ENCODE data around the gene TRIM29. TPM values are rescaled to one million over a fixed set of nuclear protein-coding genes. Genes with fewer than 3 reads are reported as not detected.

The TRIM29 gene
- total RNA-seq, 4 donors from 2014 or later, result 4.6 to 7.6 (median 6.1) TPM

DNA sequence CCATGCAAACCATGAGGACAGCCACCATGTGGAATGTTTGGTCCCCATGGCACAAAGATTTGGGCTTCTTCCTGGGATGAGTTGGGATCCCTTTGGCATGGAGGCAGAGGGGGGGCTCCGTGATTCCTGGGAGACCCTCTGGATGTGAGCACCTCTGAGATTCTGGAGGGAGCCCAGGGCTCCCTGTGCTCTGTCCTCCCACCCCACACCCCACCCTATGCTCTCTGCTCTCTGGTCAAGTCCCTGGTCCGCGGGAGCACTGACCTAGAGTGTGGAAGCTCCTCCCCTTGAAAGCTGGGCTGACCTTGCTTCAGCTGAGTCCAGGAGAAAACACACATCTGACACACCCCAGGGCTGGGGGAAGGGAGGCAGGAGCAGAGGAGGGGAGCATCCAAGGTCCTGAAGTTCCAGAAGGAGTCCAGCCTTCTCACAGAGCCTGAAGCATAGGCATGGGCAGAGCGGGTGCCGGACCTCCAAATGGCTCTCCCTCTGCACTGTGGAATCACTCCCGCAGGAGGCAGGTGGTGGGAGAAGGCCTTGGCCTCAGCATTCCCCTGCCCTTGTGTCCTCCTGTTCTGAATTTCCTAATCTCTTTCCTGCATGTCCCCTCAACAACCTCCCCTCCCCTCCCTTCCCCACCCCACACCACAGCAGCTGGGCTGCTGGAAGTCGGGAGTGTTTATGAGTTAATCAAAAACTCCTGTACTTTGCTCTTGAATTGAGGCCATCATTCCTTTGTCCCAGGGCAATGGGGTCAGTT lies 47.2 kb upstream of the TRIM29 start:
- Histone ChIP-seq H3K27ac (peak overlapping the region; percentile 73 to 85), H3K4me3 (no peak overlapping the region), H3K4me1 (no peaks in the 10 kb centered on the region), H3K36me3 (no peaks in the 10 kb centered on the region), H3K9me3 (no peaks in the 10 kb centered on the region), H3K27me3 (no peaks in the 10 kb centered on the region)
- intact Hi-C loops (cut with DNase I; ENCODE audit: low total_unique reads), result no loop called here
- peak; percentile 80 to 81 for DNase-seq
- peak in 1 of 4 experiments; percentile 6 for TF ChIP-seq CTCF (IDR thresholded peaks at IDR 0.05)
- TF ChIP-seq POLR2A (IDR thresholded peaks at IDR 0.05), result peak in 1 of 2 donors; percentile 27

DNA sequence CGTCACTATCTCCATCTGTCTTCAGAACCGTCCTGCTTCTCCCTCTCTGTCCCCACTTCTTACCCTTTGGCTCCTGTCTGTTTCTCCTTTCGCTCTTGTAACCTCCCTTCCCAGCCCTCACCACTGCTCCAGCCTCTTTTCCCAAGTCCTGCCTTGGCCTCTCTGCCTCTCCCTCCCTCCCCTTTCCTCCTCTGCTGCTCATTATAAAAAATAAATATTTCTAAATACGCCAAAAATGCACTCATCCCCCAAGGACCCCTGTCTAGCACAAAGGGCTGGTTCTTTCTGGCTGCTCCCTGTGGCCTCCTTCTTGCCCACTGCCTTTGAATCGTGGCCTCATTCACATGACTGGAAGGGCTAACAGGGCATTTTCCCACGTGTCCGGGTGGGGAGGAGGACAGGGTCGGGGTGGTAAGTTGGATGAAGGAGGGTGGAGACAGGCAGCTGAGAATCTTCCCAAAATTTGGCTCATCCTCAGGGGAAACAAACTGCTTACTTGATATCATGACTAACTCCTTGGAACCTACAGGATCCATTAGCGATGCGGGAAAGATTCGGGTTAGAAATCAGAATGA lies 46.5 kb upstream of the TRIM29 start:
- no peaks in the 10 kb centered on the region for H3K9me3 ChIP-seq
- no peaks in the 10 kb centered on the region for H3K27me3 ChIP-seq
- no peak overlapping the region for H3K4me3 ChIP-seq
- TF ChIP-seq POLR2A (IDR thresholded peaks at IDR 0.05) (no peak), CTCF (IDR thresholded peaks at IDR 0.05) (no peak)
- H3K27ac ChIP-seq, result peak overlapping the region; percentile 73 to 85
- intact Hi-C loops (cut with DNase I; ENCODE audit: low total_unique reads), result no loop called here
- H3K4me1 ChIP-seq, result no peaks in the 10 kb centered on the region
- H3K36me3 ChIP-seq, result no peaks in the 10 kb centered on the region
- DNase-seq, result peak; percentile 49 to 66

- TF ChIP-seq CTCF (IDR thresholded peaks at IDR 0.05) (no peak), POLR2A (IDR thresholded peaks at IDR 0.05) (no peak)
Observed at GRCh38 chr11:120183701-120184141, 45.8 kb upstream of the TRIM29 start.

GRCh38 chr11:120182790-120183491 lies 45.0 kb upstream of the TRIM29 start:
- Histone ChIP-seq H3K4me1 (no peaks in the 10 kb centered on the region), H3K36me3 (no peaks in the 10 kb centered on the region), H3K4me3 (no peak overlapping the region), H3K27ac (peak overlapping the region; percentile 73 to 85), H3K9me3 (no peaks in the 10 kb centered on the region), H3K27me3 (no peaks in the 10 kb centered on the region)
- TF ChIP-seq CTCF (IDR thresholded peaks at IDR 0.05) (no peak), POLR2A (IDR thresholded peaks at IDR 0.05) (no peak)
- peak in 1 of 2 donors; percentile 39 for DNase-seq
- intact Hi-C loops (cut with DNase I; ENCODE audit: low total_unique reads), result no loop called here

More at GRCh38 chr11:120183701-120184141, 45.8 kb upstream of the TRIM29 start:
- intact Hi-C loops (cut with DNase I; ENCODE audit: low total_unique reads), result no loop called here
- Histone ChIP-seq H3K4me3 (no peak overlapping the region), H3K27ac (peak overlapping the region; percentile 73 to 85), H3K36me3 (no peaks in the 10 kb centered on the region), H3K27me3 (no peaks in the 10 kb centered on the region), H3K9me3 (no peaks in the 10 kb centered on the region), H3K4me1 (no peaks in the 10 kb centered on the region)
- DNase-seq, result no peak

- H3K4me1 ChIP-seq, result no peaks in the 10 kb centered on the region
- no peaks in the 10 kb centered on the region for H3K36me3 ChIP-seq
- H3K27me3 ChIP-seq, result no peaks in the 10 kb centered on the region
- intact Hi-C loops (cut with DNase I; ENCODE audit: low total_unique reads), result no loop called here
- peak overlapping the region; percentile 73 to 85 for H3K27ac ChIP-seq
- no peak for TF ChIP-seq CTCF (IDR thresholded peaks at IDR 0.05)
- no peak for TF ChIP-seq POLR2A (IDR thresholded peaks at IDR 0.05)
- no peaks in the 10 kb centered on the region for H3K9me3 ChIP-seq
- no peak overlapping the region for H3K4me3 ChIP-seq
- DNase-seq, result no peak
Observed at GRCh38 chr11:120182372-120182771, 44.5 kb upstream of the TRIM29 start.
